Naive thymus-derived CD8-positive, alpha-beta T cell (primary cell): ENCODE measurements around the gene AGMO. TPM values are rescaled to one million over a fixed set of nuclear protein-coding genes. Genes with fewer than 3 reads are reported as not detected.

Experiments
- ATAC-seq, 2 donors: fragments of 150-1000 bp; cut with Tn5 transposase in 1 of 2; sonication (Bioruptor Pico), chemical (Tn5 transposase) in 1 of 2; 1 replicate in 1 of 2; 2 replicates in 1 of 2; pipeline ENCODE4 v1.10.0; 2021; ENCODE audit warnings: mild to moderate bottlenecking in 2 of 2, moderate library complexity in 2 of 2
- POLR2A ChIA-PET: fragments of 350-600 bp; sonication (Branson Sonifier 250); formaldehyde crosslinking; loops from one replicate; lab custom pipeline; 2021; ENCODE audit warnings: antibody characterized with exemption; lab: Charles Lee
- DNase-seq, 10 donors: peaks; one replicate each; pipeline versions ENCODE4 v3.0.0 to v3.0.0-alpha.2; 2020 to 2022
- H3K27ac Mint-ChIP-seq, 10 donors: one replicate each; pipeline ENCODE4 v1.8.0; 2020 to 2022; ENCODE audit warnings: mild to moderate bottlenecking in 10 of 10, mixed read lengths in 10 of 10, moderate library complexity in 4 of 10, inconsistent platforms in 1 of 10
- H3K27me3 Mint-ChIP-seq, 5 donors: one replicate each; pipeline ENCODE4 v1.8.0; 2021 to 2022; ENCODE audit warnings: mixed read lengths in 5 of 5
- H3K36me3 Mint-ChIP-seq, 3 donors: one replicate each; pipeline ENCODE4 v1.8.0; 2020 to 2022; ENCODE audit warnings: mixed read lengths in 3 of 3, mild to moderate bottlenecking in 2 of 3, inconsistent platforms in 1 of 3
- H3K4me1 Mint-ChIP-seq, 4 donors: one replicate each; pipeline ENCODE4 v1.8.0; 2021 to 2022; ENCODE audit warnings: mixed read lengths in 4 of 4
- H3K4me3 Mint-ChIP-seq, 10 donors: one replicate each; pipeline ENCODE4 v1.8.0; 2020 to 2022; ENCODE audit warnings: mild to moderate bottlenecking in 10 of 10, mixed read lengths in 10 of 10, moderate library complexity in 6 of 10, inconsistent platforms in 1 of 10
- H3K9me3 Mint-ChIP-seq, 9 donors: one replicate each; pipeline ENCODE4 v1.8.0; 2020 to 2022; ENCODE audit warnings: mixed read lengths in 9 of 9, mild to moderate bottlenecking in 3 of 9, inconsistent platforms in 1 of 9, moderate library complexity in 1 of 9
- polyA plus RNA-seq, 3 donors: library from polyadenylated mRNA; unstranded; fragments of 300-500 nt; fragmentation: Illumina TruSeq; gene quantifications; one replicate each; pipeline ENCODE4 v1.2.3, GENCODE V29; 2021
- total RNA-seq, 8 experiments: library from RNA in 2 of 8; stranded (reverse) in 2 of 8; gene quantifications; one replicate each; pipeline ENCODE4 v1.2.3 and lab custom pipeline; 2021 to 2026

The AGMO gene
- total and polyA plus RNA-seq, 5 experiments from 2014 or later, result not detected

DNA sequence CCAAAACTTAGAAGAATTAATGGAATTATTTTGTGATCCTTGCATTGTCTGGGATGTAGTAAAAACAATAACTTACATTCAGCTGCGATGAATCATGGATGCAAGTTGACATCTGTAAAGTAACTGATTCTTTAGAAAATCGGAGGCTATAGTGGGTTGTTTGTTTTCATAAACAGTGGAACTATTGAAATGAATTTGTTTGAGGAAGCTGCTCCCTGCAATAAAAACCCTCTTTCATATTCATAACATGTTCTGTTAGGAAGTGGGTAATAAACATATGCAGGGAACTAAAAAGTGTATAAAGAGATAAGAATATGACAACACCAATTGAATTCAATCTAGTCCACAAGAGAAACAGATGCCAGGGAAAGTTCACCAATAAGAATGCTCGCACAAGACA lies 53.6 kb downstream of the AGMO start:
- no peak for ATAC-seq
- H3K4me1 Mint-ChIP-seq, result no peaks in the 10 kb centered on the region
- no peak for DNase-seq
- H3K9me3 Mint-ChIP-seq, result peaks cover 0 to 16% (median 0%) of the 10 kb centered on the region in 9 donors
- H3K27me3 Mint-ChIP-seq, result no peaks in the 10 kb centered on the region
- H3K4me3 Mint-ChIP-seq, result no peak overlapping the region
- no peaks in the 10 kb centered on the region for H3K36me3 Mint-ChIP-seq
- no peak overlapping the region for H3K27ac Mint-ChIP-seq
- POLR2A ChIA-PET, result no interaction called here

DNA sequence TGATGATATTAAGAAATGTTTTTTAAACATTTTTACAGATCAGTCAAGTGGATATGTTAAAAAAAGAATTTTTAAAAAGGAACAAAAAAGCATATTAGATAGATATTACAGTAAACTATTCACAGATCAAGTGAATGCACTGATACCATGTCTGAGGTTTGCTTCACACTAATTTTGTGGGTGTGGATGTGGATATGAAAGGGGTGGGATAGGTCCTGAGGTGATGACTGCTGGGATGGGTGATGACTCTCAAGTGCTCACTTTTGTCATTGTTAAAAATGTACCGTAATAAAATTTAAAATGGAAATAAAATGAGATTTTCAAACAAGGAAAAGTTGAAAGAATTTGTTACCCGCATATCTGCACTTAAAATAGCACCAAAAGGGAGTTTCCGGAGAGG lies 54.1 kb downstream of the AGMO start:
- POLR2A ChIA-PET, result no interaction called here
- Mint-ChIP-seq H3K27ac (no peak overlapping the region), H3K4me1 (no peaks in the 10 kb centered on the region), H3K9me3 (peaks cover 0 to 16% (median 0%) of the 10 kb centered on the region in 9 donors), H3K4me3 (no peak overlapping the region), H3K27me3 (no peaks in the 10 kb centered on the region), H3K36me3 (no peaks in the 10 kb centered on the region)
- no peak for ATAC-seq
- no peak for DNase-seq

DNA sequence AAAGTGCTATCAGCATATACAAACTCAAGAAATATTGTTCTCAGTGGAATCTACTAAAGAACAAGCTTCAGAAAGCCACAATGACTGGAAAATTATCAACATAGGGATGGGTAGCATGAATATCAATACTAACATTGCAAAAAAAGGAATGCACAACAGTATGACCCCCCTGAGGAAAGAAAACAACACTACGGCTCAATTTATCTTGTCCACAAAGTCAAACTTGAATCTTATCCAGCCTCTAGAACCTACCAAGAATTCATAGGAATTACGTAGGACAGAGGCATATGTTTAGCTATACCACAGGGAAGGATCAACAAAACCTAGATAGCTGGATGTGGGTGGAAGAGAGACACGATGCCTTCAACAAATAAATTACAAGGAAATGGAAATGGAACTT lies 54.6 kb downstream of the AGMO start:
- H3K36me3 Mint-ChIP-seq, result no peaks in the 10 kb centered on the region
- no peak overlapping the region for H3K27ac Mint-ChIP-seq
- H3K27me3 Mint-ChIP-seq, result no peaks in the 10 kb centered on the region
- H3K4me1 Mint-ChIP-seq, result no peaks in the 10 kb centered on the region
- POLR2A ChIA-PET, result no interaction called here
- DNase-seq (no peak), ATAC-seq (no peak)
- no peak overlapping the region for H3K4me3 Mint-ChIP-seq
- H3K9me3 Mint-ChIP-seq, result peaks cover 0 to 16% (median 0%) of the 10 kb centered on the region in 9 donors

DNA sequence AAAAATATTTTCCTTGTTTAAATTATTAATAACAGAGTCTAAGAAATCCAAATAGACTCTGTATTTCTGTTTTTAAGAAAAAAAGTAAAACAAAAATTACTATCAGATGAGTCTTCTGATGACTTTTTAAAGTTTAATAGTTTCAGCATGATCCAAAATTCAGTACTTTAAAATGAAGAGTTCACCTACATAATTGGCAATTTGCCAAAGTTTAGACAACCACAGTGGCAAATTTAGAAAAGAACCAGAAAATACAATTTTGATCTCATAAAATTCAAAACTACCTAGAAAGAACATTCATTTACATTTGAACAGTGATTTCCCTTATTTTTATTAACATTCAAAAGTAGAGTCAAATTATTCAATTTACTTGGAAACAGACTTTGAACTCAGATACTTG lies 56.1 kb downstream of the AGMO start:
- no peak overlapping the region for H3K4me3 Mint-ChIP-seq
- POLR2A ChIA-PET, result no interaction called here
- no peaks in the 10 kb centered on the region for H3K36me3 Mint-ChIP-seq
- no peaks in the 10 kb centered on the region for H3K4me1 Mint-ChIP-seq
- H3K27me3 Mint-ChIP-seq, result no peaks in the 10 kb centered on the region
- H3K9me3 Mint-ChIP-seq, result peaks cover 0 to 25% (median 0%) of the 10 kb centered on the region in 9 donors
- H3K27ac Mint-ChIP-seq, result no peak overlapping the region
- no peak for DNase-seq
- ATAC-seq, result no peak

DNA sequence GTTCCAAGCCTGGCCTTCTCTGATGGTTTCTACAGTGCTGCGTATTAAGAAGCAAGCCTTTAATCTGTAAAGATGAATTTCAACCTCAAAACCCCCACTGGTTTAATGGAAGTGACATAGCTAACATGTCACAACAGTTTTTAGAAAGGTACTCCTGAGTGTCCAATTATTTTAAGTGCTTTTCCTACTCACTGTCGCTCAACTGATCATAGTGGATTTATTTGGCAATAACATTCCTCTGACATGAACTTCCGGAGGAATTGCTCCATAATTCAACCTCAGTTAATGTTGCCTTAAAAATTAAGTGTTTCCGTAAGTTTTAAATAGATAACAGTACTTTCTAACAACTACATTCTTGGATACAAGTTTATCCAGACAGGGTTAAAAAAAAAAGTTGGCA lies 57.5 kb downstream of the AGMO start:
- no peaks in the 10 kb centered on the region for H3K4me1 Mint-ChIP-seq
- H3K27me3 Mint-ChIP-seq, result no peaks in the 10 kb centered on the region
- POLR2A ChIA-PET, result no interaction called here
- ATAC-seq (no peak), DNase-seq (no peak)
- no peak overlapping the region for H3K4me3 Mint-ChIP-seq
- no peaks in the 10 kb centered on the region for H3K36me3 Mint-ChIP-seq
- H3K9me3 Mint-ChIP-seq, result peaks cover 0 to 25% (median under 1%) of the 10 kb centered on the region in 9 donors
- H3K27ac Mint-ChIP-seq, result no peak overlapping the region

DNA sequence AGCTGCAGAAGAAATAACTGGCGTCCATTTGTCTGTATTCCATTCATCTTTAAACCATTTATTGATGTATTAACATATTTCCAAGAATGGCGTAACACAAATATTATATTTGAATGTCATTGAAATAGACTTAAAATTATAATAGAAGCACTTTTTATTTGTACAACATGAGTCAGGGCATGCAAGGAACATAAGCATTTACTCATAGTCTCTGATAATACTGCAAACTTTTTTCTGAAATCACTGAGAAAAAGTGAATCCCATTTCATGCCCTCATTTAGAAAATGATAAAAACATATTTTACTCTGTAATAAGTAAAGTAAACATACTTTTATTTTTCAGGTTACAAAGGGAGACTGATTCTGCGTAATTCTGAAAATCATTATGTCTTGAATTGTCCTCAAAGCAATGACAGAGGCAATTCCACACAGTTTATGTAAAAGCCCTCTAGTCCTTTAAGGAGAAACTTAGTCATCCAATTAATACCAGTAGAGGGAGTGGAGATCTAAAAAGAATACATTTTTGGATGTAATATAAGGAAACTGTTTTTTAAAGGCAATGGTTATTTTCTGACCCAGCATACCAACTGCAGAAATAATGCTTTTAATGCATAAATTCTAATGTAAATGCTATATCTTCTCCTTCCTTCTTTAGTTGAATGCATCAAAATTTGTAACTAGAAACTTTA lies 58.1 kb downstream of the AGMO start:
- H3K4me1 Mint-ChIP-seq, result no peaks in the 10 kb centered on the region

DNA sequence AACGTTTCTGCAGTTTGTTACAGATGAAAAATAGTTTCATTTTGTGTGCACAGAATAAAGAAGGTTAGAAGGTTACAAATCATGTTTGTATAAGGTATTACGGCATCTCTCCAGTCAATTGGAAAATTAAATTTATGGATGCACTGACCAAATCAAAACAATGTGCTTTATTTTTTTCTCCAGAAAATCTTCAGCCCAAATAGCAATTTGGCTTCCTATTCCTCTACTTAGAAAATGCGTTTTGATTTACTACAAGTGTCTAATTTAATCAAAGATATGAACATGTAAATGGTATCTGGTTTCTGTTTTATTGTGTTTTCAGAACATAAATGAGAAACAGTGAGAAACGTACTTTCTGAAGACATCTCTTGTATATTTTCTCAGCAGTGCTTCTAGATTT lies 63.4 kb downstream of the AGMO start:
- no peak for DNase-seq
- ATAC-seq, result no peak
- POLR2A ChIA-PET, result no interaction called here
- Mint-ChIP-seq H3K27me3 (no peaks in the 10 kb centered on the region), H3K27ac (no peak overlapping the region), H3K9me3 (peaks cover 0 to 10% (median 3%) of the 10 kb centered on the region in 9 donors), H3K4me3 (no peak overlapping the region), H3K36me3 (no peaks in the 10 kb centered on the region), H3K4me1 (no peaks in the 10 kb centered on the region)

More for the DNA sequence above, 58.1 kb downstream of the AGMO start:
- ATAC-seq, result no peak
- no peak for DNase-seq
- Mint-ChIP-seq H3K27ac (no peak overlapping the region), H3K36me3 (no peaks in the 10 kb centered on the region), H3K9me3 (peaks cover 0 to 25% (median 2%) of the 10 kb centered on the region in 9 donors), H3K27me3 (no peaks in the 10 kb centered on the region), H3K4me3 (no peak overlapping the region)
- POLR2A ChIA-PET, result no interaction called here

DNA sequence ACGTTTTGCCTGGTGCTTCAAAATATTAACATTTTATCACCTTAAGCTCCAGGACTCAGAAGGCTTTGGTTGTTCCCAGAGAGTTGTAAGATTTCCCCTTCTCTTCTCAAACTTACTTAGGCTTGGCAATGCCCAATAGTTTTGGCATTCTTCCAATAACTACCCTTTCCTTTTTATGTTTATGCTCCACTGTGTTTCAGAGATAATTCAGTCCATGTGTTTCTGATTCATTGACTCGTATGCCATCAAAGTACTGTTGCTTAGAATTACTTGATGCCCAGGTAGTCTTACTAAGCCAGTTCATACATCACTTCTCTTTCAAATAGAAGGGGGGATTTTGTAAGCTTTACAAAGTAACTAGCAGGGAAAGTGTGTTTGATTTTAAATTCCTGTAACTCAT lies 66.6 kb downstream of the AGMO start:
- no peaks in the 10 kb centered on the region for H3K4me1 Mint-ChIP-seq
- POLR2A ChIA-PET, result no interaction called here

DNA sequence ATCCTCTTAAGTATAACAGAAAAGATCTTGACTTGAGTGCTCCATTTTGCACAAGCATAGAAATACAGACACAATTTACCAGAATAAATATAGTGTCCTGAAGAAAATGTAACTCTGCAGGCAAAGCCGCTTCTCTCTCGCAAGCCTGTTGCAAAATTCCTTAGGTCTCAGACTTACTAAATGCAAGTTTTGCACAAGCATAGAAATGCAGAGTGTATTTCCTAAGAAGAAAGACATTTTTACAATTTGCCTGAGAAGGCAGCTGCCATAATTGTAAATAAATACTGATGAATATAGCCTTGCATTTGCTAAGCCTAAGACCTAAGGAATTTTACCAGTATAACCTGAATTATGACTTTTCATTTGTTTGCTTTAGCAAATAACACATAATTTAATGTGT lies 67.1 kb downstream of the AGMO start:
- peaks cover 0 to 12% (median 2%) of the 10 kb centered on the region in 9 donors for H3K9me3 Mint-ChIP-seq
- DNase-seq (no peak), ATAC-seq (no peak)
- H3K27me3 Mint-ChIP-seq, result no peaks in the 10 kb centered on the region
- no peak overlapping the region for H3K4me3 Mint-ChIP-seq
- H3K27ac Mint-ChIP-seq, result no peak overlapping the region
- H3K4me1 Mint-ChIP-seq, result no peaks in the 10 kb centered on the region
- H3K36me3 Mint-ChIP-seq, result no peaks in the 10 kb centered on the region
- POLR2A ChIA-PET, result no interaction called here

More for the DNA sequence above, 66.6 kb downstream of the AGMO start:
- Mint-ChIP-seq H3K9me3 (peaks cover 0 to 11% (median 2%) of the 10 kb centered on the region in 9 donors), H3K27me3 (no peaks in the 10 kb centered on the region), H3K36me3 (no peaks in the 10 kb centered on the region), H3K27ac (no peak overlapping the region), H3K4me3 (no peak overlapping the region)
- ATAC-seq, result no peak
- DNase-seq, result no peak

DNA sequence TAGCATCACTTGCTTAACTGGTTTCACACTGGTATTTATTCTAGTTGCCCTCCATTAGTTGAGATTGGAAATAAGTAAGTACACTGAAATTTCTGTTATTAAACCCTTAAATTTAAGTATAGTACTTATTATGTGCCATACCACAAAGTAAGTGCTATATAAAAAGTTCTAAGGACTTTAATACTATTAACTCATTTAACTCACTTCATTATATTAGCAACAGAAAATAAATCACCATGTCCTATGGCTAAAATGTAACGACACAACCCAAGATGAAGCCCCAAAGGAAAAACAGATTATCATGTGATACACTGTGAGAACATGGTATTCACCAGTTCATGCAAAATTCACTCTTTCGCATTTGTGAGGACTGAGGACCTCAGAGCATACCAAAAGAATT lies 70.5 kb downstream of the AGMO start:
- DNase-seq (no peak), ATAC-seq (no peak)
- Mint-ChIP-seq H3K4me1 (no peaks in the 10 kb centered on the region), H3K9me3 (peaks cover 0 to 13% (median 2%) of the 10 kb centered on the region in 9 donors), H3K27ac (no peak overlapping the region), H3K36me3 (no peaks in the 10 kb centered on the region), H3K27me3 (no peaks in the 10 kb centered on the region), H3K4me3 (no peak overlapping the region)
- POLR2A ChIA-PET, result no interaction called here

DNA sequence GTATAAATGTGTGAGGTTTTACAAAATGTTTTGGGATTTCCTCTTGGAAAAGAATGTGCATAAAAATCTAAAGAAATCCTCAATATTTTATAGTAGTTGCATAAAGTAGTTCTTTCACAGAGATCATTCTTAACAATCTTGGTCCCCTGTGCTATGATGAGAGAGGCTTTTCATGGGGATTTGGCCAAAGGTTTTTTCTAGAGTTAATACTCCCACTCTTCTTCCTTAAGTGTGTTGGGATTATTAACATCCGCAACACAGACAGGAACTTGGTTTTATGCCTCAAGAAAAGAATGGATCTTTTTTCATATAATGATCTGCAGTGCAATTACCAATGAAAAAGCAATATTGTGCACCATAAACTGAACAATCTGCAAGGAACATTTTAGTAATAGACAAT lies 71.5 kb downstream of the AGMO start:
- Mint-ChIP-seq H3K4me1 (no peaks in the 10 kb centered on the region), H3K27ac (no peak overlapping the region), H3K4me3 (no peak overlapping the region), H3K27me3 (no peaks in the 10 kb centered on the region), H3K9me3 (peaks cover 0 to 21% (median 2%) of the 10 kb centered on the region in 9 donors), H3K36me3 (no peaks in the 10 kb centered on the region)
- DNase-seq, result no peak
- no peak for ATAC-seq
- POLR2A ChIA-PET, result no interaction called here

DNA sequence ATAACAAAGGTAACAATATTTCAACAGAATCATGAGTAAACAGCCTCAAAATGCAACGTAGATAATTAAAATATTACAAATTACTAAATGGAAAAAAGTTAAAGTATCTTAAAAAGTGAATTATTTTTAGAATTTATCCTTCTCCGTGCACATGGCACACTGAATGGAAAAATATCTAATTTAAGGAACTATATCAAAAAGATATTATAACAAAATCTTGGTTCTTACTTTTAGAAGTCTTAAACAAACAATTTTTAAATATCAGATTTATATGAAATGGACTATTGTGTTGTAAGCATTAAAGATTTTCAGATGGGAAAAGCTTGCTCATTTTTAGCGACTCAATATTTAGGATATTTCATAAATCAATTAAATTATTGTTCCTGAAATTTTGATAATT lies 72.0 kb downstream of the AGMO start:
- POLR2A ChIA-PET, result no interaction called here
- H3K36me3 Mint-ChIP-seq, result no peaks in the 10 kb centered on the region
- DNase-seq (no peak), ATAC-seq (no peak)
- H3K27me3 Mint-ChIP-seq, result no peaks in the 10 kb centered on the region
- H3K27ac Mint-ChIP-seq, result no peak overlapping the region
- no peaks in the 10 kb centered on the region for H3K4me1 Mint-ChIP-seq
- H3K4me3 Mint-ChIP-seq, result no peak overlapping the region
- peaks cover 0 to 21% (median 2%) of the 10 kb centered on the region in 9 donors for H3K9me3 Mint-ChIP-seq

DNA sequence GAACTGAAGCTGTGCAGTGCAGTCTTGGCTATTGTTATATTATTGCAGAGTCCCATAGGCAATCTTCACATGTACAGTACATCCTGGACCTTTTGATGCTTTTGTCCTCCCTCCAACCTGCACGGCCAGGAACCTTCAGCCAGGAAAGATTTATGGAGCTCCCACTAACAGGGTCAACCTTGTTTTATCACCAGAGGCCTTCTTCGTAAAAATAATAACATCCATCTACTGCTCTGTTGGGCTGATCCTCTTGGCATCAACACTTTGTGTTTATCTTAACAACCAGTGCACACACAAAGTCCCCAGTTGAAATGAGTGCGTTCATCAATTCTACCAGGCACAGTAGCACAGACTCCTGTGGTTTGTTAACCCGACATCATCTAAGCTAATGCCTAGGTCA lies 72.4 kb downstream of the AGMO start:
- no peaks in the 10 kb centered on the region for H3K4me1 Mint-ChIP-seq
- H3K4me3 Mint-ChIP-seq, result no peak overlapping the region
- ATAC-seq (no peak), DNase-seq (no peak)
- H3K27me3 Mint-ChIP-seq, result no peaks in the 10 kb centered on the region
- POLR2A ChIA-PET, result no interaction called here
- peaks cover 0 to 21% (median 4%) of the 10 kb centered on the region in 9 donors for H3K9me3 Mint-ChIP-seq
- no peaks in the 10 kb centered on the region for H3K36me3 Mint-ChIP-seq
- no peak overlapping the region for H3K27ac Mint-ChIP-seq

DNA sequence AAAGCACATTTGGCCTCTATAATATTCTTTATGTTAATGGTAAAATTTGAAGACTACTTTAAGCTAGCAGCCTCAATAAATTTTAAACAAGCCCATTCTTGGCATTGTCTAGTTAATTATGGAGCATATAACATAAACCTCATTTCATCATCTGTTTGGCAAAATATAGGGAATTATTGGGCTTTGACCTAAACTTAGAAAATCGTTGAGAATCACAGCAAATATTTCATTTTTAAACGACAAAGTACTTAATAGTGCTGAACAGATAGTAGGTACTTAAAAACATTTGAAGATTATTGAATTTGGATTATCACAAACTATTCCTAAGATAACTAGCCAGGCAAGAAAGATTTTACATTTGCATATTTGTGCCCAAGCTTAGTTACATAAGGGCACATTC lies 73.4 kb downstream of the AGMO start:
- Mint-ChIP-seq H3K4me1 (no peaks in the 10 kb centered on the region), H3K27me3 (no peaks in the 10 kb centered on the region), H3K27ac (no peak overlapping the region), H3K36me3 (no peaks in the 10 kb centered on the region), H3K9me3 (peaks cover 0 to 22% (median 6%) of the 10 kb centered on the region in 9 donors), H3K4me3 (no peak overlapping the region)
- POLR2A ChIA-PET, result no interaction called here
- ATAC-seq, result no peak
- no peak for DNase-seq
